B cell (primary cell): ENCODE measurements around the gene WDR5. TPM values are rescaled to one million over a fixed set of nuclear protein-coding genes. Genes with fewer than 3 reads are reported as not detected.

ENCODE experiments used
- ATAC-seq: fragments of 200-7000 bp; cut with Tn5 transposase; one replicate; pipeline ENCODE4 v1.10.0; 2021; ENCODE audit warnings: low read depth, mild to moderate bottlenecking, moderate number of reproducible peaks, moderate library complexity
- CTCF ChIA-PET: fragments of 350-600 bp; sonication (Branson Sonifier 250); formaldehyde crosslinking; loops from one replicate; lab custom pipeline; 2021; ENCODE audit warnings: antibody characterized with exemption, inconsistent platforms; lab: Charles Lee
- POLR2A ChIA-PET: fragments of 350-600 bp; sonication (Branson Sonifier 250); formaldehyde crosslinking; loops from one replicate; lab custom pipeline; 2021; ENCODE audit warnings: antibody characterized with exemption; lab: Charles Lee
- DNase-seq: peaks from one replicate; pipeline ENCODE4 v3.0.0; 2013
- H2AFZ ChIP-seq: 2 replicates; pipeline ENCODE4 v1.6.1; 2012; ENCODE audit warnings: mild to moderate bottlenecking, low read depth, low read length; ENCODE audit not compliant: insufficient read depth, poor library complexity, severe bottlenecking
- H3K27ac ChIP-seq, 2 donors: 1 replicate in 1 of 2; 2 replicates in 1 of 2; pipeline ENCODE4 v1.5.1; 2012 to 2013; ENCODE audit warnings: low read length in 2 of 2, mild to moderate bottlenecking in 2 of 2, moderate library complexity in 1 of 2
- H3K27me3 ChIP-seq, 4 experiments: fragments of 200-600 bp in 1 of 4; sonication (generic) in 1 of 4; replicated peaks in 1 of 4; 1 replicate in 2 of 4; 2 replicates in 2 of 4; pipeline versions ENCODE4 v1.6.1 to v1.7.0; 2013 to 2016; ENCODE audit warnings: low read length in 3 of 4, mild to moderate bottlenecking in 2 of 4, mixed read lengths in 1 of 4, moderate library complexity in 1 of 4; ENCODE audit not compliant: insufficient read depth in 4 of 4, control insufficient read depth in 3 of 4; ENCODE audit errors: control extremely low read depth in 1 of 4
- H3K36me3 ChIP-seq, 2 experiments: replicated peaks in 1 of 2; 1 replicate in 1 of 2; 2 replicates in 1 of 2; pipeline versions ENCODE4 v1.6.1 to v1.7.1; 2013; ENCODE audit warnings: low read length in 1 of 2; ENCODE audit not compliant: insufficient read depth in 2 of 2, control insufficient read depth in 1 of 2; ENCODE audit errors: control extremely low read depth in 1 of 2, extremely low read depth in 1 of 2
- H3K4me1 ChIP-seq, 2 donors: fragments of 200-600 bp in 1 of 2; sonication (generic) in 1 of 2; 1 replicate in 1 of 2; 2 replicates in 1 of 2; pipeline versions ENCODE4 v1.5.1 to v1.6.1; 2013 to 2017; ENCODE audit warnings: low read length in 2 of 2; ENCODE audit not compliant: control insufficient read depth in 2 of 2, insufficient read depth in 2 of 2
- H3K4me2 ChIP-seq: replicated peaks from 2 replicates; pipeline ENCODE3; 2012; ENCODE audit warnings: mild to moderate bottlenecking, low read depth, low read length; ENCODE audit not compliant: poor library complexity, severe bottlenecking
- H3K4me3 ChIP-seq, 5 experiments: fragments of 200-600 bp in 1 of 5; sonication (generic) in 1 of 5; 1 replicate in 3 of 5; 2 replicates in 2 of 5; pipeline versions ENCODE4 v1.5.1 to v1.7.0; 2011 to 2016; ENCODE audit warnings: low read length in 4 of 5, mild to moderate bottlenecking in 4 of 5, low read depth in 2 of 5, control low read depth in 1 of 5, moderate library complexity in 1 of 5; ENCODE audit not compliant: insufficient read depth in 1 of 5; ENCODE audit errors: control extremely low read depth in 1 of 5, extremely low read depth in 1 of 5
- H3K79me2 ChIP-seq: fragments of 200-600 bp; sonication (generic); one replicate; pipeline ENCODE4 v1.6.0; 2016; ENCODE audit warnings: low read length; ENCODE audit not compliant: control insufficient read depth, insufficient read depth
- H3K9ac ChIP-seq: fragments of 200-600 bp; sonication (generic); 2 replicates; pipeline ENCODE4 v1.6.1; 2017; ENCODE audit warnings: mild to moderate bottlenecking, low read length, moderate library complexity
- H3K9me3 ChIP-seq, 3 donors: one replicate each; pipeline versions ENCODE4 v1.6.1 to v1.7.1; 2013; ENCODE audit warnings: low read length in 2 of 3; ENCODE audit not compliant: control insufficient read depth in 2 of 3, insufficient read depth in 1 of 3; ENCODE audit errors: control extremely low read depth in 1 of 3
- H4K20me1 ChIP-seq: 2 replicates; pipeline ENCODE4 v1.6.0; 2012; ENCODE audit warnings: mild to moderate bottlenecking, low read length; ENCODE audit not compliant: insufficient read depth, control insufficient read depth, poor library complexity, severe bottlenecking
- H3K27ac Mint-ChIP-seq: one replicate; pipeline ENCODE4 v1.8.0; 2021; ENCODE audit warnings: mixed read lengths
- H3K27me3 Mint-ChIP-seq: one replicate; pipeline ENCODE4 v1.8.0; 2021; ENCODE audit warnings: mixed read lengths
- H3K4me1 Mint-ChIP-seq: one replicate; pipeline ENCODE4 v1.8.0; 2021; ENCODE audit warnings: mixed read lengths
- H3K4me3 Mint-ChIP-seq: one replicate; pipeline ENCODE4 v1.8.0; 2021; ENCODE audit warnings: mixed read lengths
- H3K9me3 Mint-ChIP-seq: one replicate; pipeline ENCODE4 v1.8.0; 2022; ENCODE audit warnings: mixed read lengths; ENCODE audit not compliant: insufficient read depth
- EZH2 ChIP-seq: IDR thresholded peaks from 2 replicates; pipeline ENCODE4 v1.6.1; 2012; ENCODE audit warnings: borderline replicate concordance, low read depth, mild to moderate bottlenecking, moderate library complexity, low read length; ENCODE audit not compliant: insufficient read depth, poor library complexity, severe bottlenecking
- WGBS: methylation state at CpG from one replicate; pipeline ENCODE4 v1.1.5; 2013; ENCODE audit warnings: missing lambda C conversion rate; ENCODE audit not compliant: insufficient coverage; 5-methylcytosine and 5-hydroxymethylcytosine counted together
- intact Hi-C: fragments of 100-400 bp; cut with micrococcal nuclease; formaldehyde crosslinking; loops from one replicate; pipeline ENCODE4 v1.10.0; 2022
- polyA plus RNA-seq: library from polyadenylated mRNA; depleted of rRNA; stranded (reverse); fragments of >200 nt; gene quantifications from 2 replicates; pipeline ENCODE4 v1.2.3, GENCODE V29; 2012
- total RNA-seq, 2 donors: library from RNA; stranded (reverse); fragments of 120-200 nt in 1 of 2; gene quantifications; 1 replicate in 1 of 2; 2 replicates in 1 of 2; pipeline versions ENCODE4 v1.2.3 to v1.2.4, GENCODE V29; 2013 to 2022
- TF ChIP-seq, protein P1 (sequence below): fragments of 200-600 bp; IDR thresholded peaks from one replicate; pipeline ENCODE4 v1.8.0; 2022; ENCODE audit warnings: antibody characterized with exemption, mild to moderate bottlenecking

The WDR5 gene
- total and polyA plus RNA-seq, 2 donors (not counting 1 experiment from before 2014, with no cell fraction given): 18.0 to 23.8 TPM

DNA sequence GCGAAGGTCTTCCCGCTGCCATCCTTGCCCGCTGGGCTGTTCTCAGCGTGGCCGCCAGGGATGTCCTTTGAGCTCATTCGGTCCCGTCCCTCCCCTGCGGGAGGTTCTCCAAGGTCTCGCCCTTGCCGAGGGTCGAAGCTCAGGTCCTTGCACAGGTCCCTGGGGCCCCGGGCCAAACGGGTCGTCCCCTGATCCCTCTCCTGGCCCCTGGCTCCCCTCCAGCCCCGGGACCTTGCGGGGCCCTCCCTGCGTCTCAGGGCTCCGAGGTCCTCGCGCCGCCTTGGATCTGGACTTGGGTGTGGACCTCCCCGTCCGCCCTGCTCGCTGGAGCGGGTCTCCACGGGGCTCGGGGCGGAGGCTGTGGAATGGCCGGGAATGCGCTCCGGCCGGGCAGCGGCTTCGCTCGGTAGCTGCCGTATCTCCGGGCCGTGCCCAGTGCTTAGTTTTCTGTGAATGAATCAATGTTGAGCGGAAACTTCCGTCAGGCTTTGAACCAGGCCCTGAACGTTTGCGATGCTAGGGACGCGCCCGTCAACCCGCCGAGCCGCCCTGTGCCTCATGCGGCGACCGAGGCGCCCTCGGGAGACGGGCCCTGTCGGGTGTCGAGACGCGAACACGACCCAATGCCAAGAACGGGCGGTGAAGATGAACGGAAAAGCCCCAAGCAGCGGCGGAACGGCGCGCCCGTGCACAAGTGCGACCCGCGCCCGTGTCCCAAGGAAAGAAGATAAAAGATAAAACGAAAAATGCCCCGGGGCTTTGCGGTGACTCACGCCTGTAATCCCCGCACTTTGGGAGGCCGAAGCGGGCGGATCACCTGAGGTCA lies 27.7 kb downstream of the WDR5 start:
- Histone ChIP-seq H3K9me3 (peaks cover 0 to 3% (median 0%) of the 10 kb centered on the region in 3 donors), H3K4me3 (peak overlapping the region in 1 of 5 experiments; percentile 15), H3K4me1 (peaks cover 9 to 13% of the 10 kb centered on the region in 2 donors), H3K27ac (no peak overlapping the region), H3K36me3 (peaks cover 0 to under 1% of the 10 kb centered on the region in 2 experiments), H3K9ac (no peak overlapping the region), H3K4me2 (peak overlapping the region; percentile 98), H3K79me2 (no peaks in the 10 kb centered on the region), H3K27me3 (no peaks in the 10 kb centered on the region), H2AFZ (peak overlapping the region; percentile 98), H4K20me1 (no peaks in the 10 kb centered on the region)
- CTCF ChIA-PET: interaction anchor here (0.6 to 2.1 kb wide), 6 partner anchors 23 to 286 kb away, joined by 3 to 11 read pairs (median 8); partner anchors contain the start of gene WDR5
- POLR2A ChIA-PET: interaction anchor here (0.6 to 1.8 kb wide), 7 partner anchors 28 to 374 kb away, joined by 3 to 11 read pairs (median 5); partner anchors contain the start of gene WDR5
- Mint-ChIP-seq H3K27ac (peak overlapping the region; percentile 37), H3K4me3 (no peak overlapping the region), H3K9me3 (no peaks in the 10 kb centered on the region), H3K4me1 (peaks cover 12% of the 10 kb centered on the region), H3K27me3 (no peaks in the 10 kb centered on the region)
- ATAC-seq: peak; percentile 15
- intact Hi-C loops: loop anchor here (1.0 to 2.0 kb wide), 2 partner anchors 28 to 161 kb away; no protein-coding TSS in a partner anchor
- TF ChIP-seq, protein P1, sequence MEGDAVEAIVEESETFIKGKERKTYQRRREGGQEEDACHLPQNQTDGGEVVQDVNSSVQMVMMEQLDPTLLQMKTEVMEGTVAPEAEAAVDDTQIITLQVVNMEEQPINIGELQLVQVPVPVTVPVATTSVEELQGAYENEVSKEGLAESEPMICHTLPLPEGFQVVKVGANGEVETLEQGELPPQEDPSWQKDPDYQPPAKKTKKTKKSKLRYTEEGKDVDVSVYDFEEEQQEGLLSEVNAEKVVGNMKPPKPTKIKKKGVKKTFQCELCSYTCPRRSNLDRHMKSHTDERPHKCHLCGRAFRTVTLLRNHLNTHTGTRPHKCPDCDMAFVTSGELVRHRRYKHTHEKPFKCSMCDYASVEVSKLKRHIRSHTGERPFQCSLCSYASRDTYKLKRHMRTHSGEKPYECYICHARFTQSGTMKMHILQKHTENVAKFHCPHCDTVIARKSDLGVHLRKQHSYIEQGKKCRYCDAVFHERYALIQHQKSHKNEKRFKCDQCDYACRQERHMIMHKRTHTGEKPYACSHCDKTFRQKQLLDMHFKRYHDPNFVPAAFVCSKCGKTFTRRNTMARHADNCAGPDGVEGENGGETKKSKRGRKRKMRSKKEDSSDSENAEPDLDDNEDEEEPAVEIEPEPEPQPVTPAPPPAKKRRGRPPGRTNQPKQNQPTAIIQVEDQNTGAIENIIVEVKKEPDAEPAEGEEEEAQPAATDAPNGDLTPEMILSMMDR: peak; percentile 55
- no peak for TF ChIP-seq EZH2
- peak; percentile 84 for DNase-seq
- under 1% methylated on average over 80 of the region's 80 CpGs for WGBS
